Activated CD8-positive, alpha-beta memory T cell treated with anti-CD3 and anti-CD28 coated beads for 24 hours (primary cell): ENCODE measurements around the gene NRCAM.
"Not testable (repeated sequence)": the region's sequence is repeated elsewhere in the genome, so short reads cannot be mapped to it uniquely, and the experiment has no call there.

ENCODE experiments used
- DNase-seq: peaks from one replicate; pipeline ENCODE4 v3.0.0-alpha.2; 2020

The NRCAM gene

GRCh38 chr7:108455998-108456677 lies at the start of gene NRCAM:
Gene NRCAM, minus strand, starts transcription at chr7:108456436. Its CDS starts 216,372 bp downstream, at chr7:108240064.
- peak; percentile 80 for DNase-seq

GRCh38 chr7:108504576-108504975 lies 48.3 kb upstream of the NRCAM start:
- not testable (repeated sequence) for DNase-seq

GRCh38 chr7:108503112-108504026 lies 47.1 kb upstream of the NRCAM start:
- DNase-seq = no peak

- DNase-seq = no peak
These were observed 43.3 kb upstream of the NRCAM start for GRCh38 chr7:108499566-108499965.

- no peak for DNase-seq
These were observed 42.2 kb upstream of the NRCAM start for GRCh38 chr7:108498481-108498880.

GRCh38 chr7:108497082-108497725 lies 41.0 kb upstream of the NRCAM start:
- peak; percentile 65 for DNase-seq

GRCh38 chr7:108492742-108493141 lies 36.5 kb upstream of the NRCAM start:
- DNase-seq = no peak

GRCh38 chr7:108488768-108489538 lies 32.7 kb upstream of the NRCAM start:
- no peak for DNase-seq

GRCh38 chr7:108487646-108488045 lies 31.4 kb upstream of the NRCAM start:
- DNase-seq = no peak

- no peak for DNase-seq
These were observed 30.2 kb upstream of the NRCAM start for GRCh38 chr7:108486291-108486966.

- DNase-seq = no peak
These were observed 27.9 kb upstream of the NRCAM start for GRCh38 chr7:108484137-108484536.

GRCh38 chr7:108480311-108480710 lies 24.1 kb upstream of the NRCAM start:
- no peak for DNase-seq

- DNase-seq = no peak
These were observed 23.5 kb upstream of the NRCAM start for GRCh38 chr7:108479751-108480150.

- no peak for DNase-seq
These were observed 22.9 kb upstream of the NRCAM start for GRCh38 chr7:108479118-108479517.

GRCh38 chr7:108468246-108468645 lies 12.0 kb upstream of the NRCAM start:
- DNase-seq = no peak

GRCh38 chr7:108467391-108467790 lies 11.2 kb upstream of the NRCAM start:
- no peak for DNase-seq

- DNase-seq = not testable (repeated sequence)
These were observed 10.1 kb upstream of the NRCAM start for GRCh38 chr7:108466322-108466721.

- no peak for DNase-seq
These were observed 8.5 kb upstream of the NRCAM start for GRCh38 chr7:108464743-108465142.

- no peak for DNase-seq
These were observed 7.4 kb upstream of the NRCAM start for GRCh38 chr7:108463613-108464012.

- no peak for DNase-seq
These were observed 5.6 kb upstream of the NRCAM start for GRCh38 chr7:108461840-108462239.

- DNase-seq = no peak
These were observed 4.7 kb upstream of the NRCAM start for GRCh38 chr7:108460964-108461363.

- no peak for DNase-seq
These were observed 3.8 kb upstream of the NRCAM start for GRCh38 chr7:108459922-108460551.
